Natural killer cell treated with Interleukin-12 subunit alpha and Interleukin-12 subunit beta and Interleukin-15 and Interleukin-18, amount 100 ng/mL, for 72 hours (primary cell): ENCODE data around the gene DUSP18. TPM values are rescaled to one million over a fixed set of nuclear protein-coding genes. Genes with fewer than 3 reads are reported as not detected.
A peak's percentile ranks its signal among the peaks of the same experiment; 100 is the strongest.

Source experiments
- ATAC-seq, 2 donors: fragments of 150-1000 bp; cut with Tn5 transposase in 1 of 2; sonication (Bioruptor Pico), chemical (Tn5 transposase) in 1 of 2; 2 replicates each; pipeline ENCODE4 v1.10.0; 2021
- DNase-seq: peaks from one replicate; pipeline ENCODE4 v3.0.0; 2022; ENCODE audit warnings: low spot score
- H3K27ac Mint-ChIP-seq, 2 donors: 1 replicate in 1 of 2; 2 replicates in 1 of 2; pipeline ENCODE4 v1.8.0; 2022; ENCODE audit warnings: mixed read lengths in 2 of 2, mild to moderate bottlenecking in 1 of 2, moderate library complexity in 1 of 2
- H3K27me3 Mint-ChIP-seq, 2 donors: 1 replicate in 1 of 2; 2 replicates in 1 of 2; pipeline ENCODE4 v1.8.0; 2022; ENCODE audit warnings: mixed read lengths in 2 of 2
- H3K36me3 Mint-ChIP-seq: one replicate; pipeline ENCODE4 v1.8.0; 2022; ENCODE audit warnings: mixed read lengths
- H3K4me1 Mint-ChIP-seq, 2 donors: 1 replicate in 1 of 2; 2 replicates in 1 of 2; pipeline ENCODE4 v1.8.0; 2022; ENCODE audit warnings: low read depth in 2 of 2, mixed read lengths in 2 of 2, mild to moderate bottlenecking in 1 of 2
- H3K4me3 Mint-ChIP-seq: one replicate; pipeline ENCODE4 v1.8.0; 2022; ENCODE audit warnings: mixed read lengths
- H3K9me3 Mint-ChIP-seq: 2 replicates; pipeline ENCODE4 v1.8.0; 2022; ENCODE audit warnings: mixed read lengths
- total RNA-seq, 2 donors: library from RNA; stranded (reverse); gene quantifications; one replicate each; pipeline ENCODE4 v1.2.3, GENCODE V29; 2022

The DUSP18 gene
- total RNA-seq, 2 donors from 2014 or later, result 7.1 to 7.7 TPM

DNA sequence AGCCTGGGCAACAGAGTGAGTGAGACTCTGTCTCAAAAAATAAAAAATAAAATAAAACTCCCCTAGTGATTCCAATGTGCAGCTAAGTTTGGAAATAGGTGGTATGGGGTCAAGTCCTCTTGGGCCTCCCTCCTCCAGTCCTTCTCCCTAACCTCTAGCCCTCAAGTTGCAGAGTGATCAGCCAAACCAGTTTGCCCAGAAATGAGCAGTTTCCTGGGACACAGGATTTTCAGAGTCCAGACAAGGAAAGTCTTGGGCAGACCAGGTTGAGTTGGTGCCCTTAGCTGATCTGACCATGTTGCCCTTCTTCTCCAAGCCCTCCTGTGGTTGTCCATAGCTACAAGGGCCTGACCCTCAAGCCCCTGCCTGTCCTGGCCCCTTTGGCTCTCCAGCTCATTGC lies 52.8 kb downstream of the DUSP18 start:
- ATAC-seq (no peak), DNase-seq (no peak)
- H3K27me3 Mint-ChIP-seq, result peaks cover 0 to 7% of the 10 kb centered on the region in 2 donors
- H3K27ac Mint-ChIP-seq, result no peak overlapping the region
- peaks cover 0 to 9% of the 10 kb centered on the region in 2 donors for H3K4me1 Mint-ChIP-seq
- no peak overlapping the region for H3K4me3 Mint-ChIP-seq
- H3K9me3 Mint-ChIP-seq, result no peaks in the 10 kb centered on the region
- H3K36me3 Mint-ChIP-seq, result no peaks in the 10 kb centered on the region

GRCh38 chr22:30614268-30614667 lies 53.4 kb downstream of the DUSP18 start:
- Mint-ChIP-seq H3K4me3 (no peak overlapping the region), H3K27ac (no peak overlapping the region), H3K27me3 (peaks cover 0 to 9% of the 10 kb centered on the region in 2 donors), H3K4me1 (peaks cover 3 to 15% of the 10 kb centered on the region in 2 donors), H3K9me3 (no peaks in the 10 kb centered on the region), H3K36me3 (no peaks in the 10 kb centered on the region)
- no peak for DNase-seq
- no peak for ATAC-seq

- Mint-ChIP-seq H3K27ac (peak overlapping the region in 1 of 2 donors; percentile 1), H3K4me1 (peaks cover 9 to 20% of the 10 kb centered on the region in 2 donors), H3K4me3 (no peak overlapping the region), H3K9me3 (no peaks in the 10 kb centered on the region), H3K27me3 (peaks cover 0 to 9% of the 10 kb centered on the region in 2 donors), H3K36me3 (no peaks in the 10 kb centered on the region)
- ATAC-seq (no peak), DNase-seq (no peak)
Observed at GRCh38 chr22:30612789-30613188, 54.9 kb downstream of the DUSP18 start.

Other genes with a start within 250 kb of the DUSP18 start
- gene MTFP1, start 242.1 kb downstream of the DUSP18 start, total RNA-seq, result 10 to 100 TPM; 58.7 to 67.4 TPM
- gene SEC14L3, start 195.9 kb downstream of the DUSP18 start, total RNA-seq, result not detected
- not detected for gene SEC14L4, start 162.2 kb downstream of the DUSP18 start, total RNA-seq
- not detected for gene SEC14L6, start 121.1 kb downstream of the DUSP18 start, total RNA-seq
- gene GAL3ST1, start 93.2 kb downstream of the DUSP18 start, total RNA-seq, result not detected
- 100 to 1,000 TPM in 1 of 2 donors, 10 to 100 TPM in 1; 94.5 to 173 TPM for gene PES1, start 76.0 kb downstream of the DUSP18 start, total RNA-seq
- gene TCN2, start 60.7 kb downstream of the DUSP18 start, total RNA-seq, result under 1 TPM in 1 of 2 donors, not detected in 1; 0.19 TPM
- gene SLC35E4, start 32.1 kb downstream of the DUSP18 start, total RNA-seq, result 1 to 10 TPM; 3.4 to 6.8 TPM
- gene OSBP2, start 27.0 kb upstream of the DUSP18 start, total RNA-seq, result 1 to 10 TPM in 1 of 2 donors, under 1 TPM in 1; 0.14 to 1.7 TPM